HEK293T (cell line): ENCODE measurements around the gene MCMBP.

Source experiments
- ARNT ChIP-seq: fragments of 450-650 bp; IDR thresholded peaks from 2 replicates; pipeline ENCODE4 v1.6.1; 2017; ENCODE audit warnings: mild to moderate bottlenecking
- BHLHE40 ChIP-seq: fragments of 450-650 bp; IDR thresholded peaks from 2 replicates; pipeline ENCODE4 v1.6.1; 2016; ENCODE audit warnings: mild to moderate bottlenecking, moderate library complexity, borderline replicate concordance
- CTBP1 ChIP-seq: fragments of 450-650 bp; IDR thresholded peaks from 2 replicates; pipeline ENCODE4 v1.6.1; 2016; ENCODE audit warnings: borderline replicate concordance
- ELF4 ChIP-seq: fragments of 450-650 bp; IDR thresholded peaks from 2 replicates; pipeline ENCODE4 v1.6.1; 2017; ENCODE audit warnings: antibody characterized with exemption
- FOXA1 ChIP-seq: fragments of 450-650 bp; IDR thresholded peaks from 2 replicates; pipeline ENCODE4 v1.6.1; 2016; ENCODE audit warnings: mild to moderate bottlenecking
- FOXK2 ChIP-seq: fragments of 450-650 bp; IDR thresholded peaks from 2 replicates; pipeline ENCODE4 v1.6.1; 2016; ENCODE audit warnings: mild to moderate bottlenecking
- FOXM1 ChIP-seq: fragments of 450-650 bp; IDR thresholded peaks from 2 replicates; pipeline ENCODE4 v1.6.1; 2017; ENCODE audit warnings: mild to moderate bottlenecking, borderline replicate concordance
- HDGF ChIP-seq: fragments of 450-650 bp; IDR thresholded peaks from 2 replicates; pipeline ENCODE4 v1.6.1; 2017; ENCODE audit warnings: antibody characterized with exemption, borderline replicate concordance
- L3MBTL2 ChIP-seq: fragments of 450-650 bp; conservative IDR thresholded peaks from 2 replicates; pipeline ENCODE4 v1.6.1; 2016; ENCODE audit warnings: mild to moderate bottlenecking
- NFRKB ChIP-seq: fragments of 450-650 bp; IDR thresholded peaks from 2 replicates; pipeline ENCODE4 v1.6.1; 2016; ENCODE audit warnings: mild to moderate bottlenecking, moderate library complexity
- SP1 ChIP-seq: fragments of 450-650 bp; IDR thresholded peaks from 2 replicates; pipeline ENCODE4 v1.6.1; 2017
- SUZ12 ChIP-seq: fragments of 450-650 bp; IDR thresholded peaks from 2 replicates; pipeline ENCODE4 v1.6.1; 2016; ENCODE audit warnings: mild to moderate bottlenecking
- TARDBP ChIP-seq: fragments of 450-650 bp; IDR thresholded peaks from 2 replicates; pipeline ENCODE4 v1.6.1; 2016
- ZNF384 ChIP-seq: fragments of 450-650 bp; IDR thresholded peaks from 2 replicates; pipeline ENCODE4 v1.6.1; 2016

DNA sequence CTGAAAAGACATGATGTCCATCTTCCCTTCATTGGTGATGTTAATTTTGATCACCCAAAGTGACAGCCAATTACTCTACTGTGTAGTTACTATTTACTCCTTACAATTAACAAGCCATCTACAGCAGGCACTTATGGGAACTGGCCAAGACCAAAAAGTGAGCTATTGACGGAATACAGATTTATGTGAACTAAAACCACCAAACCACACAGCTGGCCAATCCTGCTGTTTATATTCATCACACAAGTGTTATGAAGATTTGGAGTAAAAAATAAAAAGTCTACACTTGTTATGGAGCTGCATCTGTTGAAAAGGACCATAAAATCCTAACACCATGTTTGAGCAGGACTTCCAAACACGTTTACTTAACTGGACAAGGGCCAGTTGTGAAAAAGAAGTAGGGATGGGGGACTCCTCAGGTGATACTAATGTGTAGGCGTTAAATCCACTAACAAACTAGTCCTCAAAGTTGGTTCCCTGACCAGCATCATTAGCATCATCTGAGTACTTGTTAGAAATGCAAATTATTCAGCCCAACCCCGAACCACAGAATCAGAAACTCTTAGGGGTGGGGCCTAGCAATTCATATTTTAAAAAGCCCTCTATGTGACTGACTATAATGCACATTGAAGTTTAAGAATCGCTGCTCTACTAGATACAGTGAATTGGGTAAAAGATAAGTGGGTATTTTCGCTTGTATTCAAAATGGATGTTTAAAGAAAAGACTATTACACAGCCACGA is 11.6 kb downstream of the MCMBP start:
- TF ChIP-seq FOXK2, result no peak
- no peak for TF ChIP-seq SUZ12
- no peak for TF ChIP-seq ELF4
- TF ChIP-seq L3MBTL2, result no peak
- TF ChIP-seq ZNF384, result no peak
- TF ChIP-seq NFRKB, result no peak
- TF ChIP-seq HDGF, result no peak
- no peak for TF ChIP-seq FOXA1
- no peak for TF ChIP-seq FOXM1
- no peak for TF ChIP-seq BHLHE40
- TF ChIP-seq SP1, result no peak
- no peak for TF ChIP-seq ARNT
- TF ChIP-seq TARDBP, result no peak
- TF ChIP-seq CTBP1, result no peak
